GM21515 (cell line): ENCODE measurements around the gene BTBD10.

Experiments used
- ATAC-seq: cut with Tn5 transposase; IDR thresholded peaks from one replicate; pipeline ENCODE4 v1.9.1; 2021; ENCODE audit not compliant: unreplicated experiment

Gene BTBD10

DNA sequence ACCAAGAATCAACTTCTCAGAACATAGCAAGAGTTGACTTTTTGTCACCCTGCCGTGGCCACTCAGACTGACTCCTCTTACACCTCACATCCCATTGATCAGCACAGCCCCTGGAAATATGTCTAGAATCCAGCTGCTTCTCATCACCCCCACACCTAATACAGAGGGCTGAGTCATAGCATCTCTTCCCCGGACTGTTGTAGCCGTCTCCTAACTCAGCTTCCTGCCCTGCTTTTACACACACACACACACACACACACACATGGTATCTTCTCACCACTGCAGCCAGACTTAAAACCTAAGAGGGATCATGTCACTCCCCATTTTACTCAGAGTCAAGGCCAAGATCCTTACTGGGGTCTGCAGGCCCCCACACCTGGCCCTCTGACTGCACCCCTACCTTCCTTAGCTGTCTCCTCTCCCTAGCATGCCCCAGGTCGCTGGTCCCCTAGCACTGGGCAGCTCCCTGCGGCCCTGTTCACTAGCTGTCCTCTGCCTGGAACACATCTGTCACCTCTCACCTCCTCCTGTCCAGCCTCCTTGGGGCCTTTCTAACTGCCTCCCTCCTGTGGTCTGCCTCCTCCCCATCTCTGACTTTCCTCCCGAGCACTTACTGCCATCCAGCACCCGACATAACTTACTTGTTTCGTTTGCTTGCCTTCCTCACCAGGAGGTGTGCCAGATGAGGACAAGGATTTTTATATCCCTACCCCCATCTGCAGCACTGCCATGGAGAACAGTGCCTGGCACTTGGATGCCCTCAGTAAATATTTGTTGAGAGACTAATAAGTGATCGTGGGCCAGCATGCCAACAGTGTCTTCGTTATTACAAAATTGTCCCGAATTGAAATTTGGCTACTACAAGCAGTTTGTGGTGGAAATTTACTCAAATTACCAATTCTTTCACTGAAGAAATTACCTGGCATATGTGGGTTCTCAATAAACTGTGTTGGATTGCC, 123.5 kb downstream of the BTBD10 start:
- ATAC-seq = no peak

DNA sequence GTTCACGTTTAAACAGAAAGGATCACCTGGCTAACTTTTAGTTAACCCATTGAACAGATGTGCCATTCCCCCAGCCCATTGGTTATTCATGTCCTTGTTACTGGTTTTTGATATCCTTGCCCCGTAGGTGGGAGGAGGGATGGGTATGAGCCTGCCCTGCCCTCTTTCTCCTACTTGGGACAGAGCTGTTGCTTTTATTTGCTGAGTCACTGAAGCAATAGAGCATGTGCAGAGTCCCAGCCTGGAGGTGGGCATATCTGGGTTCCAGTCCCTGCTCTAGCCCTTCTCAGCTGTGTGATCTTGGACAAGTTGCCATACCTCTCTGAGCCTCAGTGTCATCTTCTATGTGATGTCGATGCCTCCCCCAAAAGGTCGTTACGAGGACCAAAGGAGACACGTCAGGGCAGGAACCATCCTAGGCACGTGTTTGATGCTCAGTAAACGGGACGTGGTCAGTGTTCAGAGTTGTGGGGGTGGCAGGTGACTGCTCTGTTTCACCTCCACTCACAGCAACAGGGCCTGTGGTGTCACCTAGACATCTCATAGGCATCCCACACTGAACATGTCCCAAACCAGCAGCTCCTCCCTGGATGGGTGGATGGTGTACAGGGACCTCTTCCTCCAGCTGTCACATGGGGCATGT, 124.5 kb downstream of the BTBD10 start:
- no peak for ATAC-seq

DNA sequence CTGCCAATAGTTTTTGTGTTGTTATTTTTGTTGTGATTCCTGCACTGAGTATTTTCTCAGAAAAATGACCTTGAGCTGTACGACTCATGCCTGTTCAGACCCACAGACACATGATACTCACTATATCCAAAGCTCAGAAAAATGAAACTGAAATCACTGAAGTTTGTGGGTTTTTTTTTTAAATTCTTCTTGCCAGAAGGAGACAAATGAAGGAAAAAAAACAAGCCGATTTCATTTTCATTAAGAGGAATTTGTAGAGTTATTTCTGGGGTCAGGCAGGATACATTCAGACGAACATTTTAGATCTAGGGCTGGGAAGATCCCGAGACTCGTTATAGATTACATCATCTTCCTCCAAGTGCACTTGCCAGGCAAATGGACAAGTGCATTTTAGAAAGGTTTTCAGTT, 125.0 kb downstream of the BTBD10 start:
- ATAC-seq = peak; percentile 40
